Tibial nerve (tissue), 4 donors: ENCODE data around the gene MBOAT1. TPM values are rescaled to one million over a fixed set of nuclear protein-coding genes. Genes with fewer than 3 reads are reported as not detected.
A peak's percentile ranks its signal among the peaks of the same experiment; 100 is the strongest.

ENCODE experiments used
- DNase-seq, 2 donors: peaks; one replicate each; pipeline ENCODE4 v3.0.0-alpha.2; 2019; ENCODE audit warnings: low spot score in 2 of 2
- H3K27ac ChIP-seq, 4 donors: fragments of 200-600 bp; sonication (generic) in 3 of 4; one replicate each; pipeline ENCODE4 v1.5.1; 2017 to 2019; ENCODE audit warnings: mild to moderate bottlenecking in 1 of 4
- H3K27me3 ChIP-seq, 2 donors: fragments of 200-600 bp; sonication (generic) in 1 of 2; one replicate each; pipeline versions ENCODE4 v1.5.1 to v1.6.0; 2017 to 2019
- H3K36me3 ChIP-seq, 3 donors: fragments of 200-600 bp; sonication (generic); one replicate each; pipeline ENCODE4 v1.5.1; 2018 to 2019
- H3K4me1 ChIP-seq, 4 donors: fragments of 200-600 bp; sonication (generic) in 3 of 4; one replicate each; pipeline ENCODE4 v1.5.1; 2017 to 2019
- H3K4me3 ChIP-seq, 4 donors: fragments of 200-600 bp; sonication (generic) in 3 of 4; one replicate each; pipeline ENCODE4 v1.5.1; 2017 to 2019; ENCODE audit warnings: mild to moderate bottlenecking in 1 of 4, moderate library complexity in 1 of 4
- H3K9me3 ChIP-seq, 4 donors: fragments of 200-600 bp; sonication (generic) in 3 of 4; one replicate each; pipeline ENCODE4 v1.5.1; 2017 to 2019
- EP300 ChIP-seq, 2 donors: sonication (generic); formaldehyde crosslinking; IDR thresholded peaks; one replicate each; pipeline ENCODE4 v1.6.1; 2017; ENCODE audit warnings: antibody characterized with exemption in 2 of 2, mild to moderate bottlenecking in 1 of 2
- POLR2A ChIP-seq, 2 donors: fragments of 450-650 bp; IDR thresholded peaks; one replicate each; pipeline ENCODE4 v1.6.1; 2017; ENCODE audit warnings: antibody characterized with exemption in 2 of 2, mild to moderate bottlenecking in 2 of 2, moderate library complexity in 2 of 2
- WGBS, 2 donors: methylation state at CpG; one replicate each; pipeline ENCODE4 v1.1.5; 2018; 5-methylcytosine and 5-hydroxymethylcytosine counted together
- total RNA-seq, 4 donors: library from RNA; depleted of rRNA; stranded (reverse); fragments of >200 nt; gene quantifications; one replicate each; pipeline ENCODE4 v1.1.0, GENCODE V29; 2016
- TF ChIP-seq, protein P1 (sequence below), 5 experiments: fragments of 200-600 bp in 3 of 5; fragments of 450-650 bp in 2 of 5; sonication (generic) in 3 of 5; IDR thresholded peaks; one replicate each; pipeline ENCODE4 v1.5.1; 2016 to 2019; ENCODE audit warnings: antibody characterized with exemption in 5 of 5, mild to moderate bottlenecking in 3 of 5, moderate library complexity in 2 of 5

MBOAT1 gene
- total RNA-seq, 4 donors from 2014 or later: 12.3 to 25.6 (median 19.2) TPM

DNA sequence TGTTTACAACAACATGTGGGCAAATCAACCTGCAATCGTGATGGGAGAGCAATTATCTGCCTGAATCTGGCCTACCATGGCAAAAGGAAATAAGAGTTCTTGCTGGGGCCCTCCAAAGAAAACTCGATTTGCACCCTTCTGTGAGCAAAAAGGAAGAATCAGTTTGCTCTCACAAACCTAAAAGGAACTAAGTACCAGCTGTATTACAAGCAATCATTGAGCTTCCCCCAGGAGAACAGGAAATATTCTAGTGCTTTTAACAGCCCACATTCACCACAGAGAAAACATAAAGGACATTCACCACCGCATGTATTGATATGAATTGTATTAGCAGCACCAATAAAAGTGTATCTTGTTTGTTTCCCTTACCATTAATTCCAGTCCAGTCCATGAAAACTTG is 75.0 kb downstream of the MBOAT1 start:
- H3K27me3 ChIP-seq: no peaks in the 10 kb centered on the region
- H3K27ac ChIP-seq: no peak overlapping the region
- no peak for DNase-seq
- H3K4me3 ChIP-seq: no peak overlapping the region
- H3K9me3 ChIP-seq: no peaks in the 10 kb centered on the region
- WGBS, 2 donors: 46 to 51% methylated on average over 3 of the region's 3 CpGs
- no peaks in the 10 kb centered on the region for H3K4me1 ChIP-seq
- TF ChIP-seq, protein P1, sequence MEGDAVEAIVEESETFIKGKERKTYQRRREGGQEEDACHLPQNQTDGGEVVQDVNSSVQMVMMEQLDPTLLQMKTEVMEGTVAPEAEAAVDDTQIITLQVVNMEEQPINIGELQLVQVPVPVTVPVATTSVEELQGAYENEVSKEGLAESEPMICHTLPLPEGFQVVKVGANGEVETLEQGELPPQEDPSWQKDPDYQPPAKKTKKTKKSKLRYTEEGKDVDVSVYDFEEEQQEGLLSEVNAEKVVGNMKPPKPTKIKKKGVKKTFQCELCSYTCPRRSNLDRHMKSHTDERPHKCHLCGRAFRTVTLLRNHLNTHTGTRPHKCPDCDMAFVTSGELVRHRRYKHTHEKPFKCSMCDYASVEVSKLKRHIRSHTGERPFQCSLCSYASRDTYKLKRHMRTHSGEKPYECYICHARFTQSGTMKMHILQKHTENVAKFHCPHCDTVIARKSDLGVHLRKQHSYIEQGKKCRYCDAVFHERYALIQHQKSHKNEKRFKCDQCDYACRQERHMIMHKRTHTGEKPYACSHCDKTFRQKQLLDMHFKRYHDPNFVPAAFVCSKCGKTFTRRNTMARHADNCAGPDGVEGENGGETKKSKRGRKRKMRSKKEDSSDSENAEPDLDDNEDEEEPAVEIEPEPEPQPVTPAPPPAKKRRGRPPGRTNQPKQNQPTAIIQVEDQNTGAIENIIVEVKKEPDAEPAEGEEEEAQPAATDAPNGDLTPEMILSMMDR (IDR thresholded peaks at IDR 0.05): no peak
- TF ChIP-seq EP300 (IDR thresholded peaks at IDR 0.05) (no peak), POLR2A (IDR thresholded peaks at IDR 0.05) (no peak)
- H3K36me3 ChIP-seq: peaks cover 0 to 45% (median 0%) of the 10 kb centered on the region in 3 donors

DNA sequence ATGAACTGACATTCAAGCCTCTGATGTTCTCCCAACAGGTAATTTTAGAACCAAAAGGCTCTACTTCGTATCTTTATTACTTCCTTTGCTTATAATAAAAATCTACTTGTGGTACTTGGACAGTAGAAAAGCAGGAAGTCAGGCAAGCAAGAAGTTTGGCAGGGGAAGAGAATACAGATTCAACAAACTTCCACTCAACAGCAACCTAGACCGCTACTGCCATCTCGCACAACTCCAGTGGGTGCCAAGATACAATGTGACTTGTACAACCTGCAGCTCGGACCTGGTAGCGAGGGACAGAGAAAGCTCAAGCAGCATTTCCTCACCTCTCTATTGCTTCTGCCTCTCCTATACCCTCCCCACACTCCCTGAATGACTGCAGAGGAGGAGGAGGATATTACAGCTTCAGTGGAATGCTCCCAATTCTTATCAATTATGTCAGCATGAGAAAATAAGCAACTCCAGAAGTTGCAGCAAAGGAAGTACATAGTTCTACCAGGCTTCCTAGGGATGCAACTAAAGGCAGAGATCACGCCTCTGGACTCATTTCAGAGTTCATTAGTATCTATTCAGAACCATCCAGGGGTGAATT is 76.5 kb downstream of the MBOAT1 start:
- Histone ChIP-seq H3K36me3 (peaks cover 0 to 32% (median 0%) of the 10 kb centered on the region in 3 donors), H3K27ac (no peak overlapping the region), H3K4me1 (no peaks in the 10 kb centered on the region), H3K27me3 (no peaks in the 10 kb centered on the region), H3K4me3 (no peak overlapping the region), H3K9me3 (no peaks in the 10 kb centered on the region)
- DNase-seq: no peak
- TF ChIP-seq, protein P1 (IDR thresholded peaks at IDR 0.05): no peak
- TF ChIP-seq EP300 (IDR thresholded peaks at IDR 0.05) (no peak), POLR2A (IDR thresholded peaks at IDR 0.05) (no peak)
- WGBS, 2 donors: 79 to 86% methylated on average over 6 of the region's 6 CpGs

DNA sequence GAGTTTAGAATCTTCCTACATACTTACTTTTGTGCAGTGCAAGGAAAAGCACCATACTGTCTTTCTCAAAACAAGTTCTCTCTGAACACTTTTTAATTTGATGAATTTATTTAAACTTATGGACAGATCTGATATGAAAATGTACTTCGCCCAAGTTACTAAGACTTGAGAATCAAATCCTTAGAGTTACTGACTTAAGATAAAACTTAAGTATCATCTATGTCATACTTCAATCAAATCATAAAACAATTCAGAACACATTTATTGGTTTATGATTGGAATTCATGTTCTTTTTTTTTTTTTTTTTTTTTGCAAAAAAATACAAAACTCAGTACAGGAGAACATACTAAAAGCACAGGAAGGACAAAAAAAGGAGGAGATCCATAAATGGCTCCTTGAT is 77.7 kb downstream of the MBOAT1 start:
- H3K9me3 ChIP-seq: no peaks in the 10 kb centered on the region
- 94 to 97% methylated on average over 1 of the region's 1 CpG for WGBS, 2 donors
- TF ChIP-seq, protein P1 (IDR thresholded peaks at IDR 0.05): no peak
- TF ChIP-seq POLR2A (IDR thresholded peaks at IDR 0.05): no peak
- no peak for TF ChIP-seq EP300 (IDR thresholded peaks at IDR 0.05)
- peaks cover 0 to 9% (median 2%) of the 10 kb centered on the region in 4 donors for H3K4me1 ChIP-seq
- H3K4me3 ChIP-seq: no peak overlapping the region
- no peak for DNase-seq
- H3K36me3 ChIP-seq: peaks cover 0 to 20% (median 0%) of the 10 kb centered on the region in 3 donors
- no peak overlapping the region for H3K27ac ChIP-seq
- H3K27me3 ChIP-seq: no peaks in the 10 kb centered on the region

DNA sequence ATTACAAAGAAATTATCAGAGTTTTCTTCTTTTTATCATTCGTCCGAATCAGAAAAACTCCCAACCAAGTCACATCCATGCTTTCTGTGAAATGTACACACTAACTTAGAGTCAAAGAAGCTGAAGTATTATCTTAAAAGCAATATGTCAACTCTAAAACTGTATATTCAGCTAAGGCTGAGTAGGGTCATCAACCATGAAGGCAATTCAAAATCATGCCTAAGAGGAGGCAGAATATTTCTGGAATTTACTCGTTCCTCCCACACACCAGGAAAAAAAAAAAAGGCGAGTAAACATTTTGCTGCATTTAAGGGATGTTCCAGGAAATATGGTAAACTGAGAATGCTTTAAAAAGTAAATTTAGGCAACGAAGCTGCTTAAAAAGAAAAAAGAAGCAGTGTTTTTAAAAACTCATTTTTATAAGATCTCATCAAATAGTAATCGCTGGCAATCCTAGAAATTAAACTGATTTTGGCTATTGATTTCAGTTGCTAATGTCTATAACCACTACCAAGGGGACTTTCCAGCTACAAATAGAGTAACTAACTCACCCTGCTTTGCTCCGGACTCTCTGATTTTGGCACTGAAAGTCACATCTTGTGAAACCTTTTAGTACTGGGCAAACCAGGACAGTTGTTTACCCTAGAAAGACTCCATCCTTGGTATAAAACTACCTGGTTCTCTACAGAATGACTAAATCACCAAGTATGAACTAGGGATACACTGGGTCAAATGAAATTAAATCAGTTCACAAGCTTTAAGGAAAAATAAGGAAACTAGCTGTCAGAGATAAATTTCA is 82.8 kb downstream of the MBOAT1 start:
- Histone ChIP-seq H3K27ac (peak overlapping the region; percentile 26 to 64 (median 38)), H3K27me3 (no peaks in the 10 kb centered on the region), H3K4me3 (no peak overlapping the region), H3K4me1 (peaks cover 0 to 44% (median 8%) of the 10 kb centered on the region in 4 donors), H3K36me3 (peaks cover 0 to 21% (median 0%) of the 10 kb centered on the region in 3 donors), H3K9me3 (no peaks in the 10 kb centered on the region)
- TF ChIP-seq, protein P1 (IDR thresholded peaks at IDR 0.05): no peak
- TF ChIP-seq POLR2A (IDR thresholded peaks at IDR 0.05): no peak
- TF ChIP-seq EP300 (IDR thresholded peaks at IDR 0.05): no peak
- DNase-seq: no peak
- WGBS, 2 donors: 44 to 47% methylated on average over 7 of the region's 7 CpGs

DNA sequence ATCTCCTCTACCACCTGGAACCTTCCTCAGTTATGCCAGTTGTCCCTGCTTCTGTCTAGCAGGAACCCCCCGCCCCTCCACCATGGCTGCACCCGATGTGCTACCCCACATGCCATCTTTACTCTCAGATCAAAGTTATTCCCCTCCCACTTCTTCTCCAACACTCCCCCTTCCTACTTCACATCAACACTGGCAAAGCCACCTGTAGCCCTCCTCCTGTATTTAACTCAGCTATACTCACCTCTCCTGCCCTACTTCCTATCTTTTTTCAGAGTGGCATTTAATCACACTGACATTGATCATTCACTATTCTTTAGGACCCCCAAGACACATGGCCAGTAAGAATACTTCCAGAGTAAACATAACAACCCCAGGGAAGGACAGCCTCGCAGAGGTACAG is 84.3 kb downstream of the MBOAT1 start:
- H3K4me3 ChIP-seq: no peak overlapping the region
- 66 to 67% methylated on average over 3 of the region's 3 CpGs for WGBS, 2 donors
- peaks cover 0 to 28% (median 0%) of the 10 kb centered on the region in 3 donors for H3K36me3 ChIP-seq
- peak overlapping the region in 1 of 4 donors; percentile 26 for H3K27ac ChIP-seq
- H3K4me1 ChIP-seq: peaks cover 0 to 44% (median 8%) of the 10 kb centered on the region in 4 donors
- DNase-seq: no peak
- TF ChIP-seq POLR2A (IDR thresholded peaks at IDR 0.05) (no peak), EP300 (IDR thresholded peaks at IDR 0.05) (no peak)
- TF ChIP-seq, protein P1 (IDR thresholded peaks at IDR 0.05): no peak
- H3K27me3 ChIP-seq: no peaks in the 10 kb centered on the region
- no peaks in the 10 kb centered on the region for H3K9me3 ChIP-seq
